ENCODE data around the gene ZSCAN31. TPM values are rescaled to one million over a fixed set of nuclear protein-coding genes. Genes with fewer than 3 reads are reported as not detected.

Gene ZSCAN31
- total and polyA plus RNA-seq, 4 donors = 5.6 to 13.1 (median 9.0) TPM

GRCh38 chr6:28380381-28380780 is 44.4 kb upstream of the ZSCAN31 start:
- 92 to 98% methylated on average over 2 of the region's 2 CpGs for WGBS, 2 donors
- DNase-seq (no peak), ATAC-seq (ENCODE audit: insufficient read depth, low FRiP score) (no peak)
- no peak overlapping the region for H3K27ac ChIP-seq (ENCODE audit: low read depth in 1 of 2, low read length in 1 of 2)
- no peaks in the 10 kb centered on the region for H3K9me3 ChIP-seq (ENCODE audit: control insufficient read depth in 4 of 4, insufficient read depth in 3 of 4, low read length in 3 of 4)
- TF ChIP-seq CTCF (IDR thresholded peaks at IDR 0.05; ENCODE audit: control extremely low read depth, extremely low read depth) = no peak
- H3K9ac ChIP-seq (ENCODE audit: insufficient read depth in 1 of 2, low read length in 2 of 2) = no peak overlapping the region
- no peak overlapping the region for H3K4me3 ChIP-seq
- peaks cover 2 to 34% (median 9%) of the 10 kb centered on the region in 4 donors for H3K36me3 ChIP-seq (ENCODE audit: control insufficient read depth in 4 of 4, insufficient read depth in 4 of 4, low read length in 4 of 4)
- H3K27me3 ChIP-seq (ENCODE audit: control insufficient read depth in 3 of 3, insufficient read depth in 3 of 3, low read length in 2 of 3) = no peaks in the 10 kb centered on the region
- peaks cover 0 to 14% (median 7%) of the 10 kb centered on the region in 5 donors for H3K4me1 ChIP-seq (ENCODE audit: control insufficient read depth in 5 of 5, insufficient read depth in 5 of 5, low read length in 5 of 5)

GRCh38 chr6:28378644-28379043 is 42.7 kb upstream of the ZSCAN31 start:
- Histone ChIP-seq H3K27me3 (ENCODE audit: control insufficient read depth in 3 of 3, insufficient read depth in 3 of 3, low read length in 2 of 3) (no peaks in the 10 kb centered on the region), H3K36me3 (ENCODE audit: control insufficient read depth in 4 of 4, insufficient read depth in 4 of 4, low read length in 4 of 4) (peaks cover 2 to 34% (median 9%) of the 10 kb centered on the region in 4 donors), H3K9me3 (ENCODE audit: control insufficient read depth in 4 of 4, insufficient read depth in 3 of 4, low read length in 3 of 4) (no peaks in the 10 kb centered on the region), H3K4me1 (ENCODE audit: control insufficient read depth in 5 of 5, insufficient read depth in 5 of 5, low read length in 5 of 5) (peaks cover 0 to 12% (median 7%) of the 10 kb centered on the region in 5 donors), H3K27ac (ENCODE audit: low read depth in 1 of 2, low read length in 1 of 2) (no peak overlapping the region), H3K4me3 (no peak overlapping the region), H3K9ac (ENCODE audit: insufficient read depth in 1 of 2, low read length in 2 of 2) (no peak overlapping the region)
- no peak for TF ChIP-seq CTCF (IDR thresholded peaks at IDR 0.05; ENCODE audit: control extremely low read depth, extremely low read depth)
- DNase-seq (no peak), ATAC-seq (ENCODE audit: insufficient read depth, low FRiP score) (no peak)

GRCh38 chr6:28377879-28378278 is 41.9 kb upstream of the ZSCAN31 start:
- TF ChIP-seq CTCF (IDR thresholded peaks at IDR 0.05; ENCODE audit: control extremely low read depth, extremely low read depth) = no peak
- Histone ChIP-seq H3K9me3 (ENCODE audit: control insufficient read depth in 4 of 4, insufficient read depth in 3 of 4, low read length in 3 of 4) (no peaks in the 10 kb centered on the region), H3K27me3 (ENCODE audit: control insufficient read depth in 3 of 3, insufficient read depth in 3 of 3, low read length in 2 of 3) (no peaks in the 10 kb centered on the region), H3K4me3 (no peak overlapping the region), H3K36me3 (ENCODE audit: control insufficient read depth in 4 of 4, insufficient read depth in 4 of 4, low read length in 4 of 4) (peaks cover 2 to 34% (median 9%) of the 10 kb centered on the region in 4 donors), H3K9ac (ENCODE audit: insufficient read depth in 1 of 2, low read length in 2 of 2) (no peak overlapping the region), H3K27ac (ENCODE audit: low read depth in 1 of 2, low read length in 1 of 2) (no peak overlapping the region), H3K4me1 (ENCODE audit: control insufficient read depth in 5 of 5, insufficient read depth in 5 of 5, low read length in 5 of 5) (peaks cover 0 to 9% (median 5%) of the 10 kb centered on the region in 5 donors)
- DNase-seq = no peak
- ATAC-seq (ENCODE audit: insufficient read depth, low FRiP score) = no peak
- 98 to 100% methylated on average over 1 of the region's 1 CpG for WGBS, 2 donors

- Histone ChIP-seq H3K27ac (ENCODE audit: low read depth in 1 of 2, low read length in 1 of 2) (no peak overlapping the region), H3K27me3 (ENCODE audit: control insufficient read depth in 3 of 3, insufficient read depth in 3 of 3, low read length in 2 of 3) (no peaks in the 10 kb centered on the region), H3K4me1 (ENCODE audit: control insufficient read depth in 5 of 5, insufficient read depth in 5 of 5, low read length in 5 of 5) (no peaks in the 10 kb centered on the region), H3K36me3 (ENCODE audit: control insufficient read depth in 4 of 4, insufficient read depth in 4 of 4, low read length in 4 of 4) (peaks cover 0 to 10% (median 1%) of the 10 kb centered on the region in 4 donors), H3K4me3 (no peak overlapping the region), H3K9me3 (ENCODE audit: control insufficient read depth in 4 of 4, insufficient read depth in 3 of 4, low read length in 3 of 4) (no peaks in the 10 kb centered on the region), H3K9ac (ENCODE audit: insufficient read depth in 1 of 2, low read length in 2 of 2) (no peak overlapping the region)
- ATAC-seq (ENCODE audit: insufficient read depth, low FRiP score) (no peak), DNase-seq (no peak)
- 95 to 96% methylated on average over 1 of the region's 1 CpG for WGBS, 2 donors
- no peak for TF ChIP-seq CTCF (IDR thresholded peaks at IDR 0.05; ENCODE audit: control extremely low read depth, extremely low read depth)
These were observed 38.0 kb upstream of the ZSCAN31 start for GRCh38 chr6:28373925-28374324.

Measured in lung (tissue), 12 donors.